Stimulated activated naive B cell treated with anti-CD40 and anti-IgM and Interleukin-4, amounts not matched to agents 10 μg/mL and 1 μg/mL and 100 μg/mL, for 72 hours (primary cell): ENCODE data around the gene JPH3.
"Not testable (repeated sequence)": the region's sequence is repeated elsewhere in the genome, so short reads cannot be mapped to it uniquely, and the experiment has no call there.

Experiments
- ATAC-seq, 2 donors: fragments of 150-1000 bp; cut with Tn5 transposase; replicated peaks; 2 replicates each; pipeline ENCODE4 v1.10.0; 2021; ENCODE audit warnings: moderate library complexity in 1 of 2
- DNase-seq: peaks from one replicate; pipeline ENCODE4 v3.0.0; 2021
- H3K27ac Mint-ChIP-seq: one replicate; pipeline ENCODE4 v1.8.0; 2022; ENCODE audit warnings: mild to moderate bottlenecking, mixed read lengths
- H3K27me3 Mint-ChIP-seq, 2 donors: one replicate each; pipeline ENCODE4 v1.8.0; 2022; ENCODE audit warnings: mixed read lengths in 2 of 2
- H3K36me3 Mint-ChIP-seq, 2 donors: one replicate each; pipeline ENCODE4 v1.8.0; 2022; ENCODE audit warnings: mixed read lengths in 2 of 2, mild to moderate bottlenecking in 1 of 2
- H3K4me1 Mint-ChIP-seq, 2 donors: one replicate each; pipeline ENCODE4 v1.8.0; 2022; ENCODE audit warnings: mixed read lengths in 2 of 2, mild to moderate bottlenecking in 1 of 2
- H3K4me3 Mint-ChIP-seq, 2 donors: one replicate each; pipeline ENCODE4 v1.8.0; 2022; ENCODE audit warnings: mild to moderate bottlenecking in 2 of 2, mixed read lengths in 2 of 2, moderate library complexity in 1 of 2
- H3K9me3 Mint-ChIP-seq, 2 donors: one replicate each; pipeline ENCODE4 v1.8.0; 2022; ENCODE audit warnings: mixed read lengths in 2 of 2, mild to moderate bottlenecking in 1 of 2

Gene JPH3

DNA sequence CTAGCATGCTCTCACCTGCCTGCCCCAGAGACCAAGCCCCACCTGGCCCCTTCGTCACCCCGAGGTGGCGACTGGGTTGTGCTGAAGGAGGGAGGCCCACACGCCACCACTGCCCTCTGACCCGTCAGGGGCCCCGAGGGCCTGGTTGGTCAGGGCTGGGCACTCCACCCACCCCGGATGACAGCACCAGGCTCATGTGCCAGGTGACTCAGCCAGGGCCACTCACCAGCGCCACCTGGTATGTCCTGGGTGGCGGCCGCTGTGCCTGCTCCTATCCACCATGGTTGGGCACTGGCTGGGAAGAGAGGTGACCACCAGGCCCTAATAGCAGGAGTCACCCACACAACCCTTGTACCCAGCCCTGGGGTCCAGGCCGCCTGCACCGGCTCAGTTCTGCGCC, 68.9 kb downstream of the JPH3 start:
- Mint-ChIP-seq H3K4me3 (no peak overlapping the region), H3K27ac (no peak overlapping the region), H3K4me1 (peaks cover 5 to 6% of the 10 kb centered on the region in 2 donors), H3K27me3 (peaks cover 13 to 16% of the 10 kb centered on the region in 2 donors), H3K36me3 (no peaks in the 10 kb centered on the region), H3K9me3 (no peaks in the 10 kb centered on the region)
- ATAC-seq (no peak), DNase-seq (no peak)

DNA sequence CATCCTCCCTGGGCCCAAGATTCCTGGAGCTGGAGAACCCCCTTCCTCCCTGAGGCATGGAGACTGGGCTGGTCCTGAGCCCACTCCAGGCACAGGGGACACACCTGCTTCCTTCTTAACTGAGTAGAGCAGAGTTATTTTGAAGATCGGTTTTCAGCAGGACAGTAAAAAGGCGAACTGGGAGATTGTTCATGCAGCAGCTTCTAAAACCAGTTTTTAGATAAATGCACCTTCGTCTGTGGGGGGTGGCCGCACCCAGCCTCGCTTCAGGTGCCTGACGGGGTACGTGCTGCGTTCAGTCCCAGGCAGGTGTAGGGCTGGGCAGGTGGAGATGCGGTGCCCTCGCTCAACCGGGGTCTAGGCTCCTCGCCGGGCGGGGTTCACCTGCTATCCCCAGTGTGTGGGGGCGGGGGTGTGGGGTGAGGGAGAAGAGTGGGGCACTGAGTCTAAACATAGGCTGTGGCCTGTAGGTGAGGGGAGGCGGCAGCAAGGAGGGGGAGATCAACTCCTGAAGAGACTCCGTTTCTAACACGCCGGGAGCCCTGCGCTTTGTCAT, 69.5 kb downstream of the JPH3 start:
- Mint-ChIP-seq H3K36me3 (no peaks in the 10 kb centered on the region), H3K9me3 (no peaks in the 10 kb centered on the region), H3K27me3 (peaks cover 13 to 16% of the 10 kb centered on the region in 2 donors), H3K27ac (no peak overlapping the region), H3K4me1 (peaks cover 5 to 6% of the 10 kb centered on the region in 2 donors), H3K4me3 (no peak overlapping the region)
- ATAC-seq (no peak), DNase-seq (no peak)

DNA sequence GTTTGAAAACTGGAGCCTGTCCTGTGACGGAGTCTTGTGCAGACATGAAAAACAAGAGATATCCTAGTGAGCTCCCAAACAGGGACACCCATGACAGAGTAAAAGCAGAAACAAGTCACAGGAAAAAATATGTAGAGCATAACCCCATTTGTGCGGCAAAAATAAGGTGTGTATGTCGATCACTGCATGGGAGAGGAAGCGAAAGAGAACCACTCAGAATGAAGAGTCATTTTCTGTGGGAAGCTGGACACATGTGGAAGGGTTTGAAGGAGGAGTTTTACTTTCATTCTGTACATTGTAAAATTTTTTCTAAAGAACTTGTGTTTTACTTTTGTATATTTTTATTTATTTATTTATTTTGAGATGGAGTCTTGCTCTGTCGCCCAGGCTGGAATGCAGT, 72.1 kb downstream of the JPH3 start:
- peaks cover 5 to 6% of the 10 kb centered on the region in 2 donors for H3K4me1 Mint-ChIP-seq
- no peaks in the 10 kb centered on the region for H3K9me3 Mint-ChIP-seq
- H3K36me3 Mint-ChIP-seq: no peaks in the 10 kb centered on the region
- H3K4me3 Mint-ChIP-seq: no peak overlapping the region
- peak in 1 of 2 donors; percentile 73 for ATAC-seq
- H3K27ac Mint-ChIP-seq: no peak overlapping the region
- peaks cover 5 to 9% of the 10 kb centered on the region in 2 donors for H3K27me3 Mint-ChIP-seq
- DNase-seq: no peak

GRCh38 chr16:87675111-87675719, 72.9 kb downstream of the JPH3 start:
- Mint-ChIP-seq H3K27ac (peak overlapping the region; percentile 5), H3K27me3 (peaks cover 4 to 9% of the 10 kb centered on the region in 2 donors), H3K36me3 (no peaks in the 10 kb centered on the region), H3K4me3 (no peak overlapping the region), H3K9me3 (no peaks in the 10 kb centered on the region), H3K4me1 (peaks cover 5 to 6% of the 10 kb centered on the region in 2 donors)
- no peak for DNase-seq
- no peak for ATAC-seq

DNA sequence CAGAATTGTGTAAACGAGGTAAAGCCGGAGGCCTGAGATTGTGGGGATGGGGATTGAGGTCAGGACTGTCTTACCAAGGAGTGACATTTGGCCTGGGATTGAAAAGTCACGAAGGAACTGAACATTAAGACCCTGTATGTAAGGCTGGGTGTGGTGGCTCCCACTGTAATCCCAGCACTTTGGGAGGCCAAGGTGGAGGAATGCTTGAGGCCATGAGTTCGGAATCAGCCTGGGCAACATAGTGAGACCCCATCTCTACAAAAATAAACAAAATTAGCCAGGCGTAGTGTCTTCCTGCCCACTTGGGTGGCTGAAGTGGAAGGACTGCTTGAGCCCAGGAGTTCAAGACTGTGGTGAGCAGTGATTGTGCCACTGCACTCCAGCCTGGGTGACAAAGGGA, 75.5 kb downstream of the JPH3 start:
- H3K27ac Mint-ChIP-seq: no peak overlapping the region

DNA sequence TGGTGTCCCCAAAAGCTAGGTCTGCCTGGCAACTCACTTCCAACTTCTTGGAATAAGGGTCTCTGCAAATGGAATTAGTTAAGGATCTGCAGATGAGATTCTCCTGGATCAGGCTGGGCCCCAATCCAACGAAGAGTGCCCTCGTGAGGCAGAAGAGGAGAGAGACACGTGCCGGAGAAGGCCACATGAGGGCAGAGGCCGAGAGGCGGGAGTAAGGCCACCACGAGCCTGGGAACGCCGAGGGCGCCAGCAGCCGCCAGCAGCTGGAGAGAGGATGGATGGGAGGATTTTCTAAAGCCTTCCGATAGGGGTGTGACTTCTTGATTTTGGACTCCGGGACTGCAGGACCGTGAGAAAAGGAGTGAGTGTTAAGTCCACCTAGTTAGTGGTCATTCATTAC, 76.3 kb downstream of the JPH3 start:
- H3K9me3 Mint-ChIP-seq: no peaks in the 10 kb centered on the region
- no peak overlapping the region for H3K4me3 Mint-ChIP-seq
- H3K4me1 Mint-ChIP-seq: peaks cover 12 to 22% of the 10 kb centered on the region in 2 donors
- peaks cover 4 to 15% of the 10 kb centered on the region in 2 donors for H3K27me3 Mint-ChIP-seq
- no peak for ATAC-seq
- no peak for DNase-seq
- no peak overlapping the region for H3K27ac Mint-ChIP-seq
- H3K36me3 Mint-ChIP-seq: no peaks in the 10 kb centered on the region

More for the DNA sequence above, 75.5 kb downstream of the JPH3 start:
- Mint-ChIP-seq H3K4me1 (peaks cover 12 to 22% of the 10 kb centered on the region in 2 donors), H3K27me3 (peaks cover 4 to 15% of the 10 kb centered on the region in 2 donors), H3K4me3 (no peak overlapping the region), H3K9me3 (no peaks in the 10 kb centered on the region), H3K36me3 (no peaks in the 10 kb centered on the region)
- no peak for ATAC-seq
- no peak for DNase-seq

- no peak for DNase-seq
- Mint-ChIP-seq H3K27me3 (peaks cover 4 to 15% of the 10 kb centered on the region in 2 donors), H3K4me3 (no peak overlapping the region), H3K36me3 (no peaks in the 10 kb centered on the region), H3K9me3 (no peaks in the 10 kb centered on the region), H3K4me1 (peaks cover 9 to 22% of the 10 kb centered on the region in 2 donors), H3K27ac (no peak overlapping the region)
- ATAC-seq: no peak
These were observed 77.4 kb downstream of the JPH3 start for GRCh38 chr16:87679593-87680271.

GRCh38 chr16:87680272-87680644, 78.0 kb downstream of the JPH3 start:
- ATAC-seq (no peak), DNase-seq (no peak)
- no peaks in the 10 kb centered on the region for H3K9me3 Mint-ChIP-seq
- H3K4me1 Mint-ChIP-seq: peaks cover 6 to 19% of the 10 kb centered on the region in 2 donors
- no peak overlapping the region for H3K4me3 Mint-ChIP-seq
- no peaks in the 10 kb centered on the region for H3K36me3 Mint-ChIP-seq
- H3K27ac Mint-ChIP-seq: no peak overlapping the region
- H3K27me3 Mint-ChIP-seq: peaks cover under 1 to 12% of the 10 kb centered on the region in 2 donors

GRCh38 chr16:87681051-87681602, 78.8 kb downstream of the JPH3 start:
- DNase-seq, H3K4me3 Mint-ChIP-seq, H3K9me3 Mint-ChIP-seq, H3K27ac Mint-ChIP-seq, H3K36me3 Mint-ChIP-seq, ATAC-seq: not testable (repeated sequence)
- H3K27me3 Mint-ChIP-seq: peaks cover 6 to 15% of the 10 kb centered on the region in 2 donors
- peaks cover 6 to 18% of the 10 kb centered on the region in 2 donors for H3K4me1 Mint-ChIP-seq

GRCh38 chr16:87681981-87682570, 79.8 kb downstream of the JPH3 start:
- Mint-ChIP-seq H3K27ac (no peak overlapping the region), H3K36me3 (no peaks in the 10 kb centered on the region), H3K27me3 (peaks cover 6 to 21% of the 10 kb centered on the region in 2 donors), H3K9me3 (no peaks in the 10 kb centered on the region), H3K4me3 (peak overlapping the region in 1 of 2 donors; percentile 22), H3K4me1 (peaks cover 6 to 18% of the 10 kb centered on the region in 2 donors)
- no peak for DNase-seq
- peak; percentile 62 to 76 for ATAC-seq

DNA sequence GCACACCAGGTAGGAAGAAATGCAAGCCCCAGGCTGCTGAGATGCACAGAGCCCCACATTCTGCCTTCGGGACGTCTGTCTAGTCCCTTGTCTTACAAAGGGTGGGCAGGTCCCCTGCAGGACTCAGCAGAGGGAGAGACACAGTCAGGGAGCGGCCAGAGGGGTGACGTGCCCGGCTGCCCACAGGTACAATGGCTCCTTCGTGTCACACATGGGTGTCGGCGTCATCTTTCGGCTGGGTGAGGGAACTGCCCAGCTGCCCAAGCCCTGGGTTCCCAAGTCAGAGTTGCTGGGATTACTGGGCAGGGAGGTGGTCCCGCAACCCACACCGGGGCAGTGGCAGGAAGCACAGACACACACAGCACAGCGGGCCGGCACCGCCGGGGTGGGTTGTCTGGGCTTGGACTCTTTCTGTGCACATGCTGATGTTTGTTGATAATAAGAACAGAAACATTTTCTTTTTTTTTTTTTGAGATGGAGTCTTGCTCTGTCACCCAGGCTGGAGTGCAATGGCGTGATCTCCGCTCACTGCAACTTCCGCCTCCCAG, 80.6 kb downstream of the JPH3 start:
- H3K4me1 Mint-ChIP-seq: peaks cover 6 to 18% of the 10 kb centered on the region in 2 donors
- DNase-seq: no peak
- H3K4me3 Mint-ChIP-seq: no peak overlapping the region
- peaks cover 6 to 23% of the 10 kb centered on the region in 2 donors for H3K27me3 Mint-ChIP-seq
- no peaks in the 10 kb centered on the region for H3K9me3 Mint-ChIP-seq
- H3K27ac Mint-ChIP-seq: no peak overlapping the region
- no peak for ATAC-seq
- H3K36me3 Mint-ChIP-seq: no peaks in the 10 kb centered on the region

DNA sequence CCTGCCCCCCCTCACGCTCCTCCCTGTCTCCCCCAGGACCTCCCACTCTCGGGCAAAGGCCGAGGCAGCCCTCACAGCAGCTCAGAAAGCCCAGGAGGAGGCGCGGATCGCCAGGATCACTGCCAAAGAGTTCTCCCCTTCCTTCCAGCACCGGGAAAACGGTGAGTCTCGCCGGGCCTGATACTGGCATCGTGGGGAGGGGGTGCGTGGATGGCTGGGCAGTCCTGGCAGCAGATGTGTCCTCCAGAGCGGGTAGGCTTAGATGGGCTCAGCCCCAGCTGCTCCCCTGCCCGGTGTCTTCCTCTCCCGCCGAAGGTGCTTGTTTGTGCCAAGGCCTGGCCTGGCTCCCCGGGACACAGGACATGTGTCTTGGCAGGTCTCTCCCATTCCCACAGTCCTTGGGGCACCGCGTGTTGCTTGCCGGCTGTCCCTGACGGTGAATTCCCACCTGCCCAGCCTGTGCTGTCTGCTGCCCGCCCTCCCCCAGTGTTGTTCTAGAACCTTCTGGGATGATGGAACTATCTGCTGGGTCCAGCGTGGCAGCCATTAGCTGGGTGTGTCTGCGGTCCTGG, 81.9 kb downstream of the JPH3 start:
- ATAC-seq: no peak

GRCh38 chr16:87684711-87685404, 82.5 kb downstream of the JPH3 start:
- no peak for ATAC-seq
- peaks cover 6 to 18% of the 10 kb centered on the region in 2 donors for H3K4me1 Mint-ChIP-seq
- no peak for DNase-seq
- no peak overlapping the region for H3K4me3 Mint-ChIP-seq
- no peak overlapping the region for H3K27ac Mint-ChIP-seq
- H3K27me3 Mint-ChIP-seq: peaks cover 6 to 30% of the 10 kb centered on the region in 2 donors
- H3K36me3 Mint-ChIP-seq: no peaks in the 10 kb centered on the region
- no peaks in the 10 kb centered on the region for H3K9me3 Mint-ChIP-seq

More for the DNA sequence above, 81.9 kb downstream of the JPH3 start:
- no peak overlapping the region for H3K27ac Mint-ChIP-seq
- H3K4me1 Mint-ChIP-seq: peaks cover 6 to 18% of the 10 kb centered on the region in 2 donors
- no peaks in the 10 kb centered on the region for H3K36me3 Mint-ChIP-seq
- DNase-seq: no peak
- H3K4me3 Mint-ChIP-seq: no peak overlapping the region
- H3K9me3 Mint-ChIP-seq: no peaks in the 10 kb centered on the region
- peaks cover 6 to 30% of the 10 kb centered on the region in 2 donors for H3K27me3 Mint-ChIP-seq
